PFSK-1 (cell line): ENCODE measurements around the gene CHRNB1.

Source experiments
- POLR2AphosphoS5 ChIP-seq: IDR thresholded peaks from 2 replicates; pipeline ENCODE4 v1.6.1; 2012; ENCODE audit warnings: low read depth, mild to moderate bottlenecking, control low read depth, low read length, moderate library complexity
- TF ChIP-seq, protein P1 (sequence below), 2 experiments: IDR thresholded peaks; 2 replicates each; pipeline versions ENCODE4 v1.6.1 to v1.8.0; 2011 to 2012; ENCODE audit warnings: low read depth in 2 of 2, low read length in 2 of 2, control low read depth in 1 of 2, inconsistent platforms in 1 of 2, mild to moderate bottlenecking in 1 of 2, moderate library complexity in 1 of 2; ENCODE audit not compliant: insufficient read depth in 1 of 2

DNA sequence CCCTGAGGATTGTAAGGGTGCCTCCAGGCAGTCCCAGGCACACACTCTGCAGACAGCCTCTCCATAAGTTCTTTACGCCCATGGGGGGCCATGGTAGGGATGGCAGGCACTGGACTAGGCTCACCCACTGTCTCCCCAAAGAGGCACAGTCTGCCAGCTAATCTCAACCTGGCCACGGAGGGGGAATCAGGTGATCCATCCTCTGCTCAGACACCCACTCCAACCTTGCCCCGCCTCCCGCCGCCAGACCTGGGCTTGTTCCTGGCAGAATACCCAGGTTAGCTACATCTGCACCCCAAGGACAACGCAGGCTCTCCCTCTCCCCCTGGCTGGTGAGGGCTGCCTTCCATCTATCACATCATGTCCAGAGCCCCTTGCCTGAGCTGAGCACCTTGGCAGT lies 36.0 kb upstream of the CHRNB1 start:
- TF ChIP-seq POLR2AphosphoS5: no peak
- TF ChIP-seq, protein P1, sequence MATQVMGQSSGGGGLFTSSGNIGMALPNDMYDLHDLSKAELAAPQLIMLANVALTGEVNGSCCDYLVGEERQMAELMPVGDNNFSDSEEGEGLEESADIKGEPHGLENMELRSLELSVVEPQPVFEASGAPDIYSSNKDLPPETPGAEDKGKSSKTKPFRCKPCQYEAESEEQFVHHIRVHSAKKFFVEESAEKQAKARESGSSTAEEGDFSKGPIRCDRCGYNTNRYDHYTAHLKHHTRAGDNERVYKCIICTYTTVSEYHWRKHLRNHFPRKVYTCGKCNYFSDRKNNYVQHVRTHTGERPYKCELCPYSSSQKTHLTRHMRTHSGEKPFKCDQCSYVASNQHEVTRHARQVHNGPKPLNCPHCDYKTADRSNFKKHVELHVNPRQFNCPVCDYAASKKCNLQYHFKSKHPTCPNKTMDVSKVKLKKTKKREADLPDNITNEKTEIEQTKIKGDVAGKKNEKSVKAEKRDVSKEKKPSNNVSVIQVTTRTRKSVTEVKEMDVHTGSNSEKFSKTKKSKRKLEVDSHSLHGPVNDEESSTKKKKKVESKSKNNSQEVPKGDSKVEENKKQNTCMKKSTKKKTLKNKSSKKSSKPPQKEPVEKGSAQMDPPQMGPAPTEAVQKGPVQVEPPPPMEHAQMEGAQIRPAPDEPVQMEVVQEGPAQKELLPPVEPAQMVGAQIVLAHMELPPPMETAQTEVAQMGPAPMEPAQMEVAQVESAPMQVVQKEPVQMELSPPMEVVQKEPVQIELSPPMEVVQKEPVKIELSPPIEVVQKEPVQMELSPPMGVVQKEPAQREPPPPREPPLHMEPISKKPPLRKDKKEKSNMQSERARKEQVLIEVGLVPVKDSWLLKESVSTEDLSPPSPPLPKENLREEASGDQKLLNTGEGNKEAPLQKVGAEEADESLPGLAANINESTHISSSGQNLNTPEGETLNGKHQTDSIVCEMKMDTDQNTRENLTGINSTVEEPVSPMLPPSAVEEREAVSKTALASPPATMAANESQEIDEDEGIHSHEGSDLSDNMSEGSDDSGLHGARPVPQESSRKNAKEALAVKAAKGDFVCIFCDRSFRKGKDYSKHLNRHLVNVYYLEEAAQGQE (IDR thresholded peaks at IDR 0.05; ENCODE audit: insufficient read depth in 1 of 2, low read depth in 2 of 2, low read length in 2 of 2): no peak
